Heart left ventricle (tissue), 16 donors: Measurements from ENCODE around the gene DESI2. TPM values are rescaled to one million over a fixed set of nuclear protein-coding genes. Genes with fewer than 3 reads are reported as not detected.

Experiments
- ATAC-seq, 4 donors: fragments of 200-7000 bp; cut with Tn5 transposase; one replicate each; pipeline ENCODE4 v1.9.1; 2020 to 2022; ENCODE audit warnings: moderate library complexity in 4 of 4, mild to moderate bottlenecking in 3 of 4, moderate number of reproducible peaks in 1 of 4
- DNase-seq, 5 donors: peaks; one replicate each; pipeline ENCODE4 v3.0.0-alpha.2; 2020
- H3K27ac ChIP-seq, 12 donors: fragments of 200-600 bp; sonication (generic) in 4 of 12; one replicate each; pipeline versions ENCODE4 v1.5.0 to v1.8.0; 2016 to 2022; ENCODE audit warnings: mild to moderate bottlenecking in 2 of 12
- H3K27me3 ChIP-seq, 9 donors: fragments of 200-600 bp; sonication (generic) in 2 of 9; one replicate each; pipeline versions ENCODE4 v1.5.1 to v1.8.0; 2016 to 2022; ENCODE audit warnings: mild to moderate bottlenecking in 3 of 9
- H3K36me3 ChIP-seq, 9 donors: fragments of 200-600 bp; sonication (generic) in 2 of 9; one replicate each; pipeline versions ENCODE4 v1.5.0 to v1.8.0; 2018 to 2022; ENCODE audit warnings: mild to moderate bottlenecking in 2 of 9
- H3K4me1 ChIP-seq, 12 donors: fragments of 200-600 bp; sonication (generic) in 4 of 12; one replicate each; pipeline versions ENCODE4 v1.5.0 to v1.8.0; 2016 to 2022; ENCODE audit warnings: mild to moderate bottlenecking in 3 of 12
- H3K4me3 ChIP-seq, 12 donors: fragments of 200-600 bp; sonication (generic) in 4 of 12; one replicate each; pipeline versions ENCODE4 v1.5.0 to v1.8.0; 2017 to 2022; ENCODE audit warnings: mild to moderate bottlenecking in 9 of 12, moderate library complexity in 4 of 12
- H3K9me3 ChIP-seq, 12 donors: fragments of 200-600 bp; sonication (generic) in 4 of 12; one replicate each; pipeline versions ENCODE4 v1.5.0 to v1.8.0; 2016 to 2022; ENCODE audit warnings: mild to moderate bottlenecking in 1 of 12
- CTCF ChIP-seq, 12 donors: fragments of 200-600 bp; sonication (generic) in 4 of 12; IDR thresholded peaks; one replicate each; pipeline versions ENCODE4 v1.5.0 to v1.8.0; 2018 to 2022; ENCODE audit warnings: antibody characterized with exemption in 12 of 12, mild to moderate bottlenecking in 5 of 12
- POLR2A ChIP-seq, 2 donors: fragments of 450-650 bp; IDR thresholded peaks; one replicate each; pipeline ENCODE4 v1.6.1; 2017; ENCODE audit warnings: antibody characterized with exemption in 2 of 2, mild to moderate bottlenecking in 2 of 2, moderate library complexity in 2 of 2
- whole genome bisulfite sequencing, 4 donors: extraction: QIAGEN DNeasy Blood & Tissue Kit in 2 of 4; methylation state at CpG; one replicate each; pipeline versions ENCODE4 v1.1.5 to v1.1.7; 2013 to 2018; 5-methylcytosine and 5-hydroxymethylcytosine counted together
- intact Hi-C, 10 donors: fragments of 100-400 bp; cut with DNase I; formaldehyde crosslinking; loops; one replicate each; pipeline versions ENCODE4 v1.11.1 to v1.14.2; 2022
- polyA plus RNA-seq, 2 donors: library from polyadenylated mRNA; stranded (reverse); fragments of 200-250 nt; gene quantifications; one replicate each; pipeline ENCODE4 v1.2.3, GENCODE V29; 2013
- total RNA-seq, 9 donors: library from RNA; depleted of rRNA in 2 of 9; stranded (reverse); fragments of >200 nt in 2 of 9; fragmentation: NEBNext Ultra II Directional in 3 of 9; extraction: Animal tissue kit (Norgen Biotek cat#: 25700) in 3 of 9; gene quantifications; one replicate each; pipeline versions ENCODE4 v1.1.0 to v1.2.4, GENCODE V29; 2016 to 2023
- donor health status: ischemic (EF 13 %, LVEDD 7.1; RV severe dilation, severe dysfunction).
- donor health status: healthy with polysubstance abuse.
- donor health status: DM: no; HTN: yes; CAD: no.
- donor health status: DM: no; HTN: no; CAD: no.
- donor health status: ischemic (EF 25% LVEDD 6.9; RV normal size, moderate dysfunction).
- donor health status: ischemic (EF 25% LVEDD 5.7; RV mildly dilated, moderate dysfunction).
- donor health status: healthy.
- donor health status: DM: yes; HTN: yes; CAD: no.
- donor health status: ischemic (EF 35%, LVEDD 5.7; RV mildly dilated, moderate dysfunction).
- donor health status: nonischemic (EF 11% LVEDD 7.7; RV severe dilation, severe dysfunction).
- donor health status: DM: yes; HTN: yes; CAD: no.
- donor health status: PGD.
- donor health status: ischemic (EF 29% LVEDD 5.4; RV normal size, mild dysfunction).
- donor health status: nonischemic (EF 23%, LVEDD 6.1; RV moderate dilation, normal function).

The DESI2 gene
- total and polyA plus RNA-seq, 11 donors, result 8.2 to 34.2 (median 22.4) TPM

GRCh38 chr1:244741692-244742091 is 88.8 kb downstream of the DESI2 start:
- 88 to 98% (median 96%) methylated on average over 5 of the region's 5 CpGs for whole genome bisulfite sequencing, 4 donors
- Histone ChIP-seq H3K27me3 (no peaks in the 10 kb centered on the region), H3K4me3 (no peak overlapping the region), H3K36me3 (no peaks in the 10 kb centered on the region), H3K4me1 (no peaks in the 10 kb centered on the region), H3K27ac (no peak overlapping the region), H3K9me3 (no peaks in the 10 kb centered on the region)
- TF ChIP-seq CTCF (IDR thresholded peaks at IDR 0.05) (no peak), POLR2A (IDR thresholded peaks at IDR 0.05) (no peak)
- ATAC-seq, result no peak
- intact Hi-C loops, result no loop called here
- DNase-seq, result no peak

GRCh38 chr1:244749230-244750016 is 96.5 kb downstream of the DESI2 start:
- Histone ChIP-seq H3K4me3 (no peak overlapping the region), H3K9me3 (peaks cover 0 to 5% (median 0%) of the 10 kb centered on the region in 12 donors), H3K36me3 (no peaks in the 10 kb centered on the region), H3K27me3 (no peaks in the 10 kb centered on the region), H3K4me1 (no peaks in the 10 kb centered on the region), H3K27ac (no peak overlapping the region)
- TF ChIP-seq POLR2A (IDR thresholded peaks at IDR 0.05), result no peak
- no peak for TF ChIP-seq CTCF (IDR thresholded peaks at IDR 0.05)
- DNase-seq (no peak), ATAC-seq (no peak)
- WGBS, 4 donors, result 93 to 95% (median 94%) methylated on average over 9 of the region's 9 CpGs
- intact Hi-C loops, result no loop called here

- no peak for TF ChIP-seq CTCF (IDR thresholded peaks at IDR 0.05)
- TF ChIP-seq POLR2A (IDR thresholded peaks at IDR 0.05), result no peak
- Histone ChIP-seq H3K36me3 (no peaks in the 10 kb centered on the region), H3K4me1 (no peaks in the 10 kb centered on the region), H3K27ac (no peak overlapping the region), H3K4me3 (no peak overlapping the region), H3K9me3 (peaks cover 0 to 5% (median 0%) of the 10 kb centered on the region in 12 donors), H3K27me3 (no peaks in the 10 kb centered on the region)
- intact Hi-C loops, result no loop called here
- no peak for ATAC-seq
- no peak for DNase-seq
- 86 to 89% (median 88%) methylated on average over 11 to 13 of the region's 13 CpGs for WGBS, 4 donors
These were observed 98.5 kb downstream of the DESI2 start for GRCh38 chr1:244751271-244751895.

GRCh38 chr1:244755673-244756072 is 102.7 kb downstream of the DESI2 start:
- 95 to 97% (median 97%) methylated on average over 7 of the region's 7 CpGs for WGBS, 4 donors
- intact Hi-C loops, result no loop called here
- Histone ChIP-seq H3K36me3 (no peaks in the 10 kb centered on the region), H3K27ac (no peak overlapping the region), H3K9me3 (no peaks in the 10 kb centered on the region), H3K27me3 (no peaks in the 10 kb centered on the region), H3K4me1 (no peaks in the 10 kb centered on the region), H3K4me3 (no peak overlapping the region)
- no peak for ATAC-seq
- no peak for TF ChIP-seq POLR2A (IDR thresholded peaks at IDR 0.05)
- TF ChIP-seq CTCF (IDR thresholded peaks at IDR 0.05), result no peak
- no peak for DNase-seq
